Measurements from ENCODE around the gene USP4.

GRCh38 chr3:49296781-49297411 lies 43.0 kb downstream of the USP4 start:
- TF ChIP-seq, protein P1, sequence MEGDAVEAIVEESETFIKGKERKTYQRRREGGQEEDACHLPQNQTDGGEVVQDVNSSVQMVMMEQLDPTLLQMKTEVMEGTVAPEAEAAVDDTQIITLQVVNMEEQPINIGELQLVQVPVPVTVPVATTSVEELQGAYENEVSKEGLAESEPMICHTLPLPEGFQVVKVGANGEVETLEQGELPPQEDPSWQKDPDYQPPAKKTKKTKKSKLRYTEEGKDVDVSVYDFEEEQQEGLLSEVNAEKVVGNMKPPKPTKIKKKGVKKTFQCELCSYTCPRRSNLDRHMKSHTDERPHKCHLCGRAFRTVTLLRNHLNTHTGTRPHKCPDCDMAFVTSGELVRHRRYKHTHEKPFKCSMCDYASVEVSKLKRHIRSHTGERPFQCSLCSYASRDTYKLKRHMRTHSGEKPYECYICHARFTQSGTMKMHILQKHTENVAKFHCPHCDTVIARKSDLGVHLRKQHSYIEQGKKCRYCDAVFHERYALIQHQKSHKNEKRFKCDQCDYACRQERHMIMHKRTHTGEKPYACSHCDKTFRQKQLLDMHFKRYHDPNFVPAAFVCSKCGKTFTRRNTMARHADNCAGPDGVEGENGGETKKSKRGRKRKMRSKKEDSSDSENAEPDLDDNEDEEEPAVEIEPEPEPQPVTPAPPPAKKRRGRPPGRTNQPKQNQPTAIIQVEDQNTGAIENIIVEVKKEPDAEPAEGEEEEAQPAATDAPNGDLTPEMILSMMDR (IDR thresholded peaks at IDR 0.05), result no peak
- no peak for TF ChIP-seq POLR2A (IDR thresholded peaks at IDR 0.05)
